ENCODE results near the gene NETO2. TPM values are rescaled to one million over a fixed set of nuclear protein-coding genes. Genes with fewer than 3 reads are reported as not detected.
A peak's percentile ranks its signal among the peaks of the same experiment; 100 is the strongest.
"Not testable (repeated sequence)": the region's sequence is repeated elsewhere in the genome, so short reads cannot be mapped to it uniquely, and the experiment has no call there.

The NETO2 gene
- total RNA-seq, 1 experiment from 2014 or later, result 10.3 TPM

DNA sequence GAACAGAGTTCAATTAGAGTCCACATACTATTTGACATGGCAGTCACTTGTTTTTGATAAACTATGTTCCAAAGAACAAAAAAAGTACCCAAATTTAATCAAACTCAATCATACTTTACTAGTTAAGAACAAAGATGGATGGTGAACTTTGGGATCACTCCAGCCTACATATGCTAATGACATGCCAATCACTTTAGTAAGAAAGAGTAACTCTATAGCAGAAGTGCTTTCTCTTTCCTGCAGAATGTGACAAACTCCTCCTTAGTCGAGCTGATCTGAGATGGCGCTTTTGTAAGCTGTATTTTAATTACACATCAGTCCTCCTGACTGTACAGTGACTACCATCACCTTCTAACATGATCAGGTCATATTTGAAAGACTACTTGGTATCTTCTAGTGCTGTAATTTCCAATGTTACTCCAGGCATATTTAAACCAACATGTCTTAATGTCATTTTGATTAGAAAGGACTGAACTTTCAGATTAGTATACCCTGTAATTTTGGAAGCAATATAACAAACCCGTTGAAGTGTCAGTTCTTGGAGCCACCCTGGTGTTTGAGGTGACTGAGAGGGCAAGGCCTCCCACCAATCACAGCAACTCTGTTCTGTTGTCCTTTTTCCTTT is 4.1 kb downstream of the NETO2 start:
- RAD21 ChIA-PET (ENCODE audit: low non-redundant PET in 1 of 2, low total read pairs in 2 of 2, uncharacterized antibody in 2 of 2, unreplicated experiment in 2 of 2), result no interaction called here
- DNase-seq (ENCODE audit: low read depth, low spot score), result no peak
- 0 out of 2 replicates have a peak, but pooled peaks cover 3% of the 10 kb centered on the region for H3K79me2 ChIP-seq (ENCODE audit: insufficient read depth, low read length)
- H3K36me3 ChIP-seq (ENCODE audit: control insufficient read depth in 1 of 2, insufficient read depth in 2 of 2, low read length in 2 of 2), result no peaks in the 10 kb centered on the region
- no TSS peak for BruUV-seq (replicated peaks)
- H2AFZ ChIP-seq (ENCODE audit: low read depth, low read length, poor library complexity, severe bottlenecking), result no peak overlapping the region
- H3K9me2 ChIP-seq (ENCODE audit: insufficient read depth), result no peaks in the 10 kb centered on the region
- no peak overlapping the region for H3K27ac ChIP-seq (ENCODE audit: low read depth, low read length)
- H4K20me1 ChIP-seq (ENCODE audit: insufficient read depth), result no peaks in the 10 kb centered on the region
- no peaks in the 10 kb centered on the region for H3K27me3 ChIP-seq (ENCODE audit: insufficient read depth, low read length)
- intact Hi-C loops (cut with micrococcal nuclease), result loop anchor here (5.0 to 10.0 kb wide), 4 partner anchors 102 to 1473 kb away; partner anchors contain the start of gene N4BP1
- H3K4me2 ChIP-seq (ENCODE audit: low read length), result no peak overlapping the region
- peaks cover 17 to 61% of the 10 kb centered on the region in 2 experiments; a peak in 3 of 4 replicates for H3K4me1 ChIP-seq (ENCODE audit: control insufficient read depth in 1 of 2, insufficient read depth in 2 of 2, low read length in 2 of 2)
- no peak for ATAC-seq
- no peak overlapping the region for H3K9ac ChIP-seq (ENCODE audit: low read length)
- TF ChIP-seq POLR2AphosphoS5 (IDR thresholded peaks at IDR 0.05; ENCODE audit: low read depth, low read length), result no peak
- TF ChIP-seq, protein P1, sequence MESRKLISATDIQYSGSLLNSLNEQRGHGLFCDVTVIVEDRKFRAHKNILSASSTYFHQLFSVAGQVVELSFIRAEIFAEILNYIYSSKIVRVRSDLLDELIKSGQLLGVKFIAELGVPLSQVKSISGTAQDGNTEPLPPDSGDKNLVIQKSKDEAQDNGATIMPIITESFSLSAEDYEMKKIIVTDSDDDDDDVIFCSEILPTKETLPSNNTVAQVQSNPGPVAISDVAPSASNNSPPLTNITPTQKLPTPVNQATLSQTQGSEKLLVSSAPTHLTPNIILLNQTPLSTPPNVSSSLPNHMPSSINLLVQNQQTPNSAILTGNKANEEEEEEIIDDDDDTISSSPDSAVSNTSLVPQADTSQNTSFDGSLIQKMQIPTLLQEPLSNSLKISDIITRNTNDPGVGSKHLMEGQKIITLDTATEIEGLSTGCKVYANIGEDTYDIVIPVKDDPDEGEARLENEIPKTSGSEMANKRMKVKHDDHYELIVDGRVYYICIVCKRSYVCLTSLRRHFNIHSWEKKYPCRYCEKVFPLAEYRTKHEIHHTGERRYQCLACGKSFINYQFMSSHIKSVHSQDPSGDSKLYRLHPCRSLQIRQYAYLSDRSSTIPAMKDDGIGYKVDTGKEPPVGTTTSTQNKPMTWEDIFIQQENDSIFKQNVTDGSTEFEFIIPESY (IDR thresholded peaks at IDR 0.05; ENCODE audit: extremely low read depth, insufficient replicate concordance, low read length), result no peak
- TF ChIP-seq, protein P2, sequence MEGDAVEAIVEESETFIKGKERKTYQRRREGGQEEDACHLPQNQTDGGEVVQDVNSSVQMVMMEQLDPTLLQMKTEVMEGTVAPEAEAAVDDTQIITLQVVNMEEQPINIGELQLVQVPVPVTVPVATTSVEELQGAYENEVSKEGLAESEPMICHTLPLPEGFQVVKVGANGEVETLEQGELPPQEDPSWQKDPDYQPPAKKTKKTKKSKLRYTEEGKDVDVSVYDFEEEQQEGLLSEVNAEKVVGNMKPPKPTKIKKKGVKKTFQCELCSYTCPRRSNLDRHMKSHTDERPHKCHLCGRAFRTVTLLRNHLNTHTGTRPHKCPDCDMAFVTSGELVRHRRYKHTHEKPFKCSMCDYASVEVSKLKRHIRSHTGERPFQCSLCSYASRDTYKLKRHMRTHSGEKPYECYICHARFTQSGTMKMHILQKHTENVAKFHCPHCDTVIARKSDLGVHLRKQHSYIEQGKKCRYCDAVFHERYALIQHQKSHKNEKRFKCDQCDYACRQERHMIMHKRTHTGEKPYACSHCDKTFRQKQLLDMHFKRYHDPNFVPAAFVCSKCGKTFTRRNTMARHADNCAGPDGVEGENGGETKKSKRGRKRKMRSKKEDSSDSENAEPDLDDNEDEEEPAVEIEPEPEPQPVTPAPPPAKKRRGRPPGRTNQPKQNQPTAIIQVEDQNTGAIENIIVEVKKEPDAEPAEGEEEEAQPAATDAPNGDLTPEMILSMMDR (IDR thresholded peaks at IDR 0.05 in 2 of 3, conservative IDR thresholded peaks at IDR 0.05 in 1 of 3; ENCODE audit: borderline replicate concordance in 1 of 3, insufficient read depth in 1 of 3, low read depth in 2 of 3, low read length in 2 of 3), result no peak
- no peak for TF ChIP-seq FOSL1 (IDR thresholded peaks at IDR 0.05; ENCODE audit: low read depth)
- TF ChIP-seq ELF1 (IDR thresholded peaks at IDR 0.05; ENCODE audit: borderline replicate concordance, low read depth), result no peak
- CTCF ChIA-PET, result interaction anchor here (0.6 kb wide), 1 partner anchor 264 kb away, joined by 3 read pairs; no protein-coding TSS in a partner anchor
- H3K9me3 ChIP-seq (ENCODE audit: control insufficient read depth in 1 of 2, insufficient read depth in 1 of 2, low read depth in 1 of 2, low read length in 2 of 2), result no peaks in the 10 kb centered on the region
- POLR2A ChIA-PET, result no interaction called here
- H3K4me3 ChIP-seq (replicated peaks in 1 of 2; ENCODE audit: low read depth in 1 of 2, low read length in 2 of 2), result no peak overlapping the region

DNA sequence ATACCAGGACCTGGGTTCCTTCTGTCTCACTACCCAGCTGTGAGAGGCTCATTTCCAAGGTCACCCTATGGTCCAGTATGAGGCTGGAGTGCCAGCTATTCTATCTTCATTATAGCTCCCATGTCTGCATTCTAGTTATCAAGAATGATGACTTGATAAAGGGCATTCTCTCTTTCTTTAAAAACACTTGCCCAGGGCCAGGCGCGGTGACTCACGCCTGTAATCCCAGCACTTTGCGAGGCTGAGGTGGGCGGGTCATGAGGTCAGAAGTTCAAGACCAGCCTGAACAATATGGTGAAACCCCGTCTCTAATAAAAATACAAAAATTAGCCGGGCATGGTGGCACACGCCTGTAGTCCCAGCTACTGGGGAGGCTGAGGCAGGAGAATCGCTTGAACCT is 5.8 kb downstream of the NETO2 start:
- 0 out of 2 replicates have a peak, but pooled peaks have one; percentile 24 for ATAC-seq
- H3K79me2 ChIP-seq (ENCODE audit: insufficient read depth, low read length); H3K4me3 ChIP-seq (replicated peaks in 1 of 2; ENCODE audit: low read depth in 1 of 2, low read length in 2 of 2); DNase-seq (ENCODE audit: low read depth, low spot score); H2AFZ ChIP-seq (ENCODE audit: low read depth, low read length, poor library complexity, severe bottlenecking); RAD21 ChIA-PET (ENCODE audit: low non-redundant PET in 1 of 2, low total read pairs in 2 of 2, uncharacterized antibody in 2 of 2, unreplicated experiment in 2 of 2); H4K20me1 ChIP-seq (ENCODE audit: insufficient read depth); POLR2A ChIA-PET; H3K36me3 ChIP-seq (ENCODE audit: control insufficient read depth in 1 of 2, insufficient read depth in 2 of 2, low read length in 2 of 2); H3K27ac ChIP-seq (ENCODE audit: low read depth, low read length); H3K27me3 ChIP-seq (ENCODE audit: insufficient read depth, low read length); H3K9ac ChIP-seq (ENCODE audit: low read length); BruUV-seq (replicated peaks); H3K9me3 ChIP-seq (ENCODE audit: control insufficient read depth in 1 of 2, insufficient read depth in 1 of 2, low read depth in 1 of 2, low read length in 2 of 2); H3K9me2 ChIP-seq (ENCODE audit: insufficient read depth): not testable (repeated sequence)
- intact Hi-C loops (cut with micrococcal nuclease), result loop anchor here (5.0 kb wide), 2 partner anchors 101 to 1474 kb away; partner anchors contain the start of gene N4BP1
- H3K4me2 ChIP-seq (ENCODE audit: low read length), result peak overlapping the region; percentile 46
- peaks cover 17 to 54% of the 10 kb centered on the region in 2 experiments; a peak in 3 of 4 replicates for H3K4me1 ChIP-seq (ENCODE audit: control insufficient read depth in 1 of 2, insufficient read depth in 2 of 2, low read length in 2 of 2)
- CTCF ChIA-PET, result interaction anchor here (1.4 kb wide), 1 partner anchor 1027 kb away, joined by 5 read pairs; no protein-coding TSS in a partner anchor

All from HCT116 (cell line).